Measurements from ENCODE around the gene CARS1. TPM values are rescaled to one million over a fixed set of nuclear protein-coding genes. Genes with fewer than 3 reads are reported as not detected.

Gene CARS1
- total RNA-seq, 1 donor from 2014 or later = 17.2 TPM

DNA sequence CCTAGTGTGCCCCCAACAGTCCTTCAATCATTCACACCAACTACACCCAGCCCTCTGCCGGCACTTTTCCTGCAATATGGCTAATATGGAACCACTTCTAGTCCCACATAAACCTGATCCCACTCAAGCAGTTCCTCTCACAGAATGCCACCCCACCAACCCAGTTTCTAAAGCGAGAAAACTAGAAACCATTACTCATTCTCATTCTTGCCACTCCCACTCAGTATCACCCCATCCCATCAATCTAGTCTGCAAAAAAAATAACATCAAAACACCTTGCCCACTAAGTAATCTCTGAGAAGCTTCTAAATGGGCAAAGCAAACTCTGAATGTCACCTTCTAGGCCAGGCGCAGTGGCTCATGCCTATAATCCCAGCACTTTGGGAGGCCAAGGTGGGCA is 83.0 kb downstream of the CARS1 start:
- Histone ChIP-seq H3K27me3 (no peaks in the 10 kb centered on the region), H3F3A (ENCODE audit: low read depth) (no peaks in the 10 kb centered on the region), H3K9ac (no peak overlapping the region), H2AFZ (replicated peaks) (no peak overlapping the region), H3K4me1 (no peaks in the 10 kb centered on the region), H4K20me1 (ENCODE audit: low read depth) (peaks cover 66% of the 10 kb centered on the region), H3K36me3 (peaks cover 9% of the 10 kb centered on the region), H3K4me2 (no peak overlapping the region), H3K9me3 (ENCODE audit: low read depth) (no peaks in the 10 kb centered on the region), H3K79me2 (ENCODE audit: low read depth) (peaks cover 75% of the 10 kb centered on the region), H3K4me3 (no peak overlapping the region), H3K27ac (no peak overlapping the region)
- H3K9me3 Mint-ChIP-seq = no peaks in the 10 kb centered on the region
- TF ChIP-seq EZH2 (IDR thresholded peaks at IDR 0.05) (no peak), CTCF (IDR thresholded peaks at IDR 0.05) (no peak), EZH2phosphoT487 (IDR thresholded peaks at IDR 0.05) (no peak)
- no peak for DNase-seq (ENCODE audit: low spot score)
- no peak overlapping the region for H3K4me3 Mint-ChIP-seq
- H3K27ac Mint-ChIP-seq = no peak overlapping the region
- no peaks in the 10 kb centered on the region for H3K4me1 Mint-ChIP-seq
- H3K27me3 Mint-ChIP-seq (ENCODE audit: insufficient read depth, low read depth) = no peaks in the 10 kb centered on the region
- H3K36me3 Mint-ChIP-seq = peaks cover 36% of the 10 kb centered on the region

DNA sequence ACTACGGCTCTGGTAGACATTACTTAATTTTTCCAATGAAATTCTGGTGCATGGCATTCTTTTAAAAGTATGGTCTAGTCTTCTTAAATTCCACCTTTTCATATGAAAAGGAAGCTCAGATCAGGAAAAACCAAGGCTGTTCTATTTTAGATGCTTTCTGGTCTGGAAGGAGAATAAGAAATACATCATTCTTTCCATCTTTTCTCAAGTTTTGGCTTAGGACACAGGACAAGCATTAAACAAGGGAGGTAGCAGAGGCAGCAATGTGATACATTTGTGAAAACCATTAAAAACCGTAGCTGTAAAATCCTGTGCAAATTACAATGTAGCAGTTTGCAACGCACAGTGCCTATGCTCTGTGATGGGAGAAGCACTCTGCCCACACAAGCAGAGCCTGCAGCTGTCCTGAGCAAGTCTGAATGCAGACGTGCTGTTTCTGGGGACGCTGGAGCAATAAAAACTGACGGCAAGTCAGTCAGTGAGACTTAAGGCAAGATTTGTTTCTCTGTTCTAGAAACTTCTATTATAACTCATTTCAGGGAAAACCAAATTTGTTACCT is 88.8 kb downstream of the CARS1 start:
- no peak for DNase-seq (ENCODE audit: low spot score)
- Histone ChIP-seq H3K4me2 (no peak overlapping the region), H3K27me3 (no peaks in the 10 kb centered on the region), H4K20me1 (ENCODE audit: low read depth) (peaks cover 39% of the 10 kb centered on the region), H3K4me1 (no peaks in the 10 kb centered on the region), H3F3A (ENCODE audit: low read depth) (no peaks in the 10 kb centered on the region), H3K9me3 (ENCODE audit: low read depth) (no peaks in the 10 kb centered on the region), H3K36me3 (peaks cover 10% of the 10 kb centered on the region), H3K9ac (no peak overlapping the region), H3K27ac (no peak overlapping the region), H3K4me3 (no peak overlapping the region), H2AFZ (replicated peaks) (no peak overlapping the region), H3K79me2 (ENCODE audit: low read depth) (peaks cover 50% of the 10 kb centered on the region)
- no peak for TF ChIP-seq EZH2phosphoT487 (IDR thresholded peaks at IDR 0.05)
- no peak for TF ChIP-seq EZH2 (IDR thresholded peaks at IDR 0.05)
- TF ChIP-seq CTCF (IDR thresholded peaks at IDR 0.05) = no peak
- no peaks in the 10 kb centered on the region for H3K27me3 Mint-ChIP-seq (ENCODE audit: insufficient read depth, low read depth)
- H3K9me3 Mint-ChIP-seq = no peaks in the 10 kb centered on the region
- no peak overlapping the region for H3K27ac Mint-ChIP-seq
- peaks cover 56% of the 10 kb centered on the region for H3K36me3 Mint-ChIP-seq
- H3K4me1 Mint-ChIP-seq = no peaks in the 10 kb centered on the region
- no peak overlapping the region for H3K4me3 Mint-ChIP-seq

DNA sequence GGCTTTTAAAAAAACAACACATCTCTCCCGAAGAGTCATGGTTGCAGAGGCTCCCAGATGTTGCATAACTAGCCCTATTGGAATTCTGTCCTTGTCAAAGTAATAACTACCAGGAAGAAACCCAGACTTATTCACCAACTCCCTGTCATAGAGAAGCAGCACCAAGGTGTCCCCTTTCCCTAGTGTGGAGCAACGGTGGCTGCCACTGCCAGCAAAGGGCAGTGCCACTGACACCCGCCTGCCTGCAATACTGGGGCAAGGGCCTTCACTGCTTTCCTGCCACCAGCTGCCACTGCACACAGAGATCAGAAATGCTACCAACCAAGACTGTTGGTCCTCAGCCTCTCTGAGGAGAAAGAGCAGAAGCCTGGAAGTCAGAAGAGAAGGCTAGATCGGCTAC is 92.4 kb downstream of the CARS1 start:
- Histone ChIP-seq H3K27ac (no peak overlapping the region), H3F3A (ENCODE audit: low read depth) (no peaks in the 10 kb centered on the region), H4K20me1 (ENCODE audit: low read depth) (peaks cover 57% of the 10 kb centered on the region), H3K36me3 (peaks cover 5% of the 10 kb centered on the region), H2AFZ (replicated peaks) (no peak overlapping the region), H3K4me1 (no peaks in the 10 kb centered on the region), H3K4me3 (no peak overlapping the region), H3K9ac (no peak overlapping the region), H3K27me3 (no peaks in the 10 kb centered on the region), H3K4me2 (no peak overlapping the region), H3K9me3 (ENCODE audit: low read depth) (no peaks in the 10 kb centered on the region), H3K79me2 (ENCODE audit: low read depth) (peaks cover 56% of the 10 kb centered on the region)
- Mint-ChIP-seq H3K9me3 (no peaks in the 10 kb centered on the region), H3K4me1 (peaks cover 2% of the 10 kb centered on the region), H3K27me3 (ENCODE audit: insufficient read depth, low read depth) (no peaks in the 10 kb centered on the region), H3K27ac (no peak overlapping the region), H3K4me3 (no peak overlapping the region), H3K36me3 (peaks cover 68% of the 10 kb centered on the region)
- TF ChIP-seq EZH2phosphoT487 (IDR thresholded peaks at IDR 0.05) = no peak
- DNase-seq (ENCODE audit: low spot score) = no peak

GRCh38 chr11:2963761-2964160 is 93.5 kb downstream of the CARS1 start:
- Histone ChIP-seq H3K4me1 (no peaks in the 10 kb centered on the region), H3K36me3 (peaks cover 5% of the 10 kb centered on the region), H2AFZ (replicated peaks) (no peak overlapping the region), H3K4me2 (no peak overlapping the region), H3K27ac (no peak overlapping the region), H3F3A (ENCODE audit: low read depth) (no peaks in the 10 kb centered on the region), H3K4me3 (no peak overlapping the region), H3K9ac (no peak overlapping the region), H3K27me3 (no peaks in the 10 kb centered on the region), H4K20me1 (ENCODE audit: low read depth) (peaks cover 62% of the 10 kb centered on the region), H3K79me2 (ENCODE audit: low read depth) (peaks cover 52% of the 10 kb centered on the region), H3K9me3 (ENCODE audit: low read depth) (no peaks in the 10 kb centered on the region)
- Mint-ChIP-seq H3K9me3 (no peaks in the 10 kb centered on the region), H3K4me3 (no peak overlapping the region), H3K4me1 (peaks cover 2% of the 10 kb centered on the region), H3K27ac (no peak overlapping the region), H3K36me3 (peaks cover 70% of the 10 kb centered on the region), H3K27me3 (ENCODE audit: insufficient read depth, low read depth) (no peaks in the 10 kb centered on the region)
- TF ChIP-seq CTCF (IDR thresholded peaks at IDR 0.05) (no peak), EZH2phosphoT487 (IDR thresholded peaks at IDR 0.05) (no peak), EZH2 (IDR thresholded peaks at IDR 0.05) (no peak)
- DNase-seq (ENCODE audit: low spot score) = no peak

Measured in neural progenitor cell (in vitro differentiated cells).